IPS-20b (cell line): ENCODE results near the gene ARHGEF16.
A peak's percentile ranks its signal among the peaks of the same experiment; 100 is the strongest.

Source experiments
- H3K27ac ChIP-seq: one replicate; pipeline ENCODE4 v1.5.1; 2013; ENCODE audit warnings: low read length
- H3K27me3 ChIP-seq: 2 replicates; pipeline ENCODE4 v1.6.1; 2013; ENCODE audit warnings: mild to moderate bottlenecking, low read length, inconsistent platforms; ENCODE audit not compliant: insufficient read depth
- H3K36me3 ChIP-seq: 2 replicates; pipeline ENCODE4 v1.6.1; 2013; ENCODE audit warnings: low read depth, mild to moderate bottlenecking, inconsistent platforms, low read length, moderate library complexity; ENCODE audit not compliant: insufficient read depth
- H3K4me1 ChIP-seq: 2 replicates; pipeline ENCODE4 v1.6.1; 2013; ENCODE audit warnings: mild to moderate bottlenecking, control low read depth, inconsistent platforms, low read length, moderate library complexity; ENCODE audit not compliant: insufficient read depth
- H3K4me3 ChIP-seq: 2 replicates; pipeline ENCODE4 v1.5.1; 2013; ENCODE audit warnings: mild to moderate bottlenecking, low read length, inconsistent platforms
- H3K9ac ChIP-seq: 2 replicates; pipeline ENCODE4 v1.6.1; 2013; ENCODE audit warnings: low read depth, mild to moderate bottlenecking, inconsistent platforms, low read length, moderate library complexity
- H3K9me3 ChIP-seq: 2 replicates; pipeline ENCODE4 v1.6.1; 2013; ENCODE audit warnings: mild to moderate bottlenecking, low read depth, low read length, inconsistent platforms; ENCODE audit not compliant: insufficient read depth

The ARHGEF16 gene

DNA sequence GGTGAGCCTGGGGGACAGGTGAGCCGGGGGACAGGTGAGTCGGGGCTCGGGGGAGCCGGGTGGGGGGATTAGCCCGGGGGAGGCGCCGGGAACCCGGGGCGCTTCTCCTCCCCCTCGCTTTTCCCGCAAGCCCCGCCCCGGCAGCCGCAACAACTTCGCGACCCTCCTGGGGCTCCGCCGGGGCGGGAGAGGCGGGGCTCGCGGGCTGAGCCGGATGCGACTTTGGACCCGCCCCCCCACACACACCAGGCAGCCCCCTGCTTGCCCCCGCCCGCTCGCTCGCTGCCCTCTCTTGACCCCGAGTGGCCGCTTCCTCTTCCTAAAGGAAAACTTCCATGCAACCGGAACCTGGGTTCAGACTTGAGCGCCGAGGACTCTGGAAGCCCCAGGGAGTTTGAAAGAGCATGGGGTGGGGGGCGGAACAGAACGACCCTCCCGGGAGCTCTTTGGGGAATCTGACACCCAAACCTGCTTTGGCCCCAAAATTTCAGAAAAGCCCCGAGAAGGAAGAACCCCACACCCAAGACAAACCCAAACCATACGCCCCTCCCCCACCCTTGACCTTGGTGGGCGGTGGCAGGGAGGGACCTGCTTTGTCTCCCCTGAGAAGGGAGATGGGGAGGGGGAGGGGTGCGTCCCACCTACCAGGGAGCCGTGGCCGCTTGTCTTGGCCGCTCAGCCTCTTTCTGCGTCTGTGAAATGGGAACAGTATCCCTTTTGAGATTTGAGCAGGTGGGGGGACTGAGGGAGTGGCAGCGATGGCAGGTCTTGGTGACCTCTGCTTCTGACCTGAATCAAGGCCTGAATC lies 550 bp downstream of the ARHGEF16 start:
- Histone ChIP-seq H3K9me3 (no peaks in the 10 kb centered on the region), H3K27ac (peak overlapping the region; percentile 93), H3K4me1 (peaks cover 8% of the 10 kb centered on the region), H3K36me3 (0 out of 2 replicates have a peak, but pooled peaks cover 8% of the 10 kb centered on the region), H3K4me3 (peak overlapping the region; percentile 86), H3K27me3 (no peaks in the 10 kb centered on the region), H3K9ac (peak overlapping the region; percentile 83)

DNA sequence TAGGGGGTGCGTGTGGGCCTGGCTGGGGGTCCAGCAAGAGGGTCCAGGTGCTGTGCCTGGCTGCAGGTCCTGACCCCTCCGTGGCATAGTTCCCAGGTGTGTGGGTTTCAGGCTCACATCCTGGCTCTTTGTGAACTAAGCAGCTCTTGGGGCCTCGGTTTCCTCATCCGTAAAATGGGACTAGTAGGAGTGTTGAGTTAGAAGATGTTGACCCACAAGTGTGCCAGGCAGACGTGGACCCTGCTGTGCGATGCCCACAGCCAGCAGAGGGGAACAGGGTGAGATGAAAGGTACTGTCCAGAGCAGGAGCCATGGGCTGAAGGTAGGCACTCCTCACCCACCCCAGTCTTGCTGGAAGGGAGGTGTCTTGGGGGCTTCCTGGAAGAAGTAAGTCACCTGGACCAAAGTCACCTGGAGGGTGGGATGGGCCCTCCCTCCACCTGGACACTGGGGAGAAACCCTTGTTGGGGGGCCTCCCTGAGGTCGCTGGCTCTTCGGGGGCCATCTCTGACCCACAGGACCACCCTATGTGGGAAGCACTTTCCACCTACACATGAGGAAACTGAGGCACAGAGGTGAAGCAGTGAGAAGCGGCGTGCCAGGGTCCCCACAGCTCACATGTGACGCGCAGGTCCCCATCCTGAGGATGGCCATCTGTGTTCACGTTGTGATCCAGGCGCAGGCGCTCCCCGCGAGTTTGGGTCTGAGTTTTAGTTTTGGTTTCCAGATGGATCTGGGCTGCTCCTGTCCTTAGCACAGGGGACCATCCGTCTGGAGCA lies 1.4 kb downstream of the ARHGEF16 start:
- H3K27ac ChIP-seq, result peak overlapping the region; percentile 93
- peak overlapping the region; percentile 83 for H3K9ac ChIP-seq
- no peaks in the 10 kb centered on the region for H3K9me3 ChIP-seq
- H3K27me3 ChIP-seq, result no peaks in the 10 kb centered on the region
- peaks cover 8% of the 10 kb centered on the region for H3K4me1 ChIP-seq
- H3K4me3 ChIP-seq, result peak overlapping the region; percentile 86
- H3K36me3 ChIP-seq, result 0 out of 2 replicates have a peak, but pooled peaks cover 8% of the 10 kb centered on the region

DNA sequence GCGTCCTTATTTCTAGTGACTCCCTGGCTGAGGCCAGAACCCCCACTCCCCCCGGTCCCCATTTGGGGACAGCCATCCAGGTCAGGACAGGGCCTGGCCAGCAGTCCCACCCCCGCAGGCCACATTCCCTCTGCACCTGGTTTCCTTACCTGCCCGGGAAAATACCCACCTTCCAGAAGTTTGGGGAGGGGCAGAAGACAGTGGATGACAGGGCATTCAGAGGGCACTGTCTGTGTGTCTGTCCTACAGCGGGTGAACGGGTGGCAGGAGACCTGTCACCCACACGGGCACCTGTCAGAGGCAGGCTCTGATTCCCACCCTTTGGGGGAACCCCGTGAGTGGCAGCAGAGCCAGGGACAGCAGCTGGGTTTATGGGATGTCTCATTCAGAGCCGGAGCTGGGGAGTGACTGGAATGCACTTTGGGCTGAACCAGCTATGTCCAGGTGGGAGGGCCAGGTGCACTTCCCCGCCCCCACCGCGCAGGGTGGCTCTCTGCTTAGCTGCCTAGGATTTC lies 2.0 kb downstream of the ARHGEF16 start:
- H3K9ac ChIP-seq, result no peak overlapping the region
- no peaks in the 10 kb centered on the region for H3K27me3 ChIP-seq
- H3K27ac ChIP-seq, result no peak overlapping the region
- 0 out of 2 replicates have a peak, but pooled peaks cover 8% of the 10 kb centered on the region for H3K36me3 ChIP-seq
- peaks cover 8% of the 10 kb centered on the region for H3K4me1 ChIP-seq
- no peaks in the 10 kb centered on the region for H3K9me3 ChIP-seq
- no peak overlapping the region for H3K4me3 ChIP-seq

DNA sequence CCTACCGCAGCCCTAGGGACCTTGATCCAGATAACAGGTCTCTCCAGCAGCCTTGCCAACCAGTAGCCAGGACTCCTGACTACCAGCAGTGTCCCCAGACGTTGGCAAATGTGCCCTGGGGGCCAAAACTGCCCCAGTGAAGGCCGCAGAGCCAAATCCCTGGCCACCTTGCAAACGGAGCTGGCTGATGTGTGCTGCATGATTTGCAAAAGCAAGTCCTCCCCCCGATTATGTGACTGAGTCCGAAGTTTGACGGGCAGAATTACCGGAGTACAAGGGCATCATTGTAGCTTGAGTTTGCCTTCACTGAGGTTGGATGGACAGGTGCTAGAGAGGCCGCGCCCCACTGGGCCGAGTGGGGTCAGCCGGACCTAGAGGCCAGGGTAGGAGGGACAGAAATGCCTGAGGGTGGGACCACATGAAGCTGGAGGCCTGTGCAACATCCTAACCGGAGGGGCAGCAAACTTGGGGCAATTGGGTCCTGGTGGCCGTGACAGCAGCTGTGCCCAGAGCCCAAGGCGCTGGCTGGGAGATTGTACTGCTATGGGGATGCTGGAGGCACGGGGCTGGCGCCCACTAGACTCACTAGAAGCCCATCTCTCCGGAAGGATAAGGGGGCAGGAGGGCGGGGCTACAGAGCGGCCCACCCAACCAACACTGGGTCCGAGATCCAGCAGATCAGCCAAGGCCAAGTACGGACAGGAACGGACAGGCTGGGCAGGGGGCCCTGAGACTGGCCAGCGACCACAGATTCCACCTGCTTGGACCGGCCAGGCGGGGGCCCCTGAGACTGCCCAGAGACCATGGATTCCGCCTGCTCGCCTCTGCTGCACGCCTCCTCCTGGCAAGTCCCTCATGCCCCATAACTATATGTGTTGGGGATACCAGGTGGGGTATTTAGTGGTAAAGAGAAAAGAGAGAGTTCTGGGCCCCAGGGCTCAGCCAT lies 2.8 kb downstream of the ARHGEF16 start:
- no peak overlapping the region for H3K27ac ChIP-seq
- H3K36me3 ChIP-seq, result 0 out of 2 replicates have a peak, but pooled peaks cover 8% of the 10 kb centered on the region
- no peaks in the 10 kb centered on the region for H3K9me3 ChIP-seq
- no peak overlapping the region for H3K9ac ChIP-seq
- no peak overlapping the region for H3K4me3 ChIP-seq
- peaks cover 8% of the 10 kb centered on the region for H3K4me1 ChIP-seq
- H3K27me3 ChIP-seq, result no peaks in the 10 kb centered on the region

DNA sequence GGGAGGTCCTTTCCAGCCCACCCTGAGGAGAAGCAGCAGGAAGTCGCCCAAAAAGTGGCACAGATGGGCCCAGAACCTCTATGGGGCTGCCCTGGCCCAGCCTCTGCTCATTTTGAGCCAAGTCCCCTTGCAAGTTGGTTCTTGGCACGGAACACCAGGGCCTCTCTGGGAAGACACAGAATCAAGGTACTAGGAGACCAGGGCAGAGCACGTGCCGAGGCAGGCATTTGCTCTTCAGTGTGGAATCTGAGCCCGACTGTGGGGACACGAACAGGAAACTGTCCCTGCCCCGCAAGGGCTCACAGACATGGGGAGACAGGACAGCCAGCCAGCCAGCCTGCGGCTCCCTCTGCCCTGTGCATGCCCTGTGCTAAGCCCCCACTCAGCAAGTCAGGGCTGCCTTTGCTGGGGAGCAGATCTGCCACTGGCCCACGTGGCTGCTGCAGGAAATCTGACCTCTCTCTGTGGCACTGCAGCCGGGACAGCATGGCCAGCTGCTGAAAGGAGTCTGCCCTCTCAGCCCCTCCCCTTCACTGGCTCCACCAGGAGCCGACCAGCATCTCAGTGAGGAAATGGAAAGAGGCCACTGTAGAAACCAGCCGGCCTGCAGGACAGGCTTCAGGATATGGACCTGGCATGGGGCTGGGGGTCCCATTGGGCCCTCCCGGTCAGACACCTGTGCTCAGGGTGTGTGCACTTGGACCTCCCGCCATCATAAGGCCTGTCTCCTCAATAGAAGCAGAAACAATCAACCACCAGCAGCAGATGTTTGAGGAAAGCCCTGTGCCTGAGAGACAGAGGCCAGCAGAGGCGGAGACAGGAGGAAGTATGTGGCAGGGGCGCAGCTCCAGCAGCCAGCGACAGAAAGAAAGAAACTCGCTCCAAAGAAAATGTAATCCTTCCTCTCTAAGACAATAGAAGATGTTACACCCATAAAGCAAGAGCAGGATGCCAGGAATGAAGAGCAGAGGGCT lies 3.7 kb downstream of the ARHGEF16 start:
- Histone ChIP-seq H3K36me3 (0 out of 2 replicates have a peak, but pooled peaks cover 8% of the 10 kb centered on the region), H3K27ac (no peak overlapping the region), H3K9me3 (no peaks in the 10 kb centered on the region), H3K4me1 (peaks cover 8% of the 10 kb centered on the region), H3K4me3 (no peak overlapping the region), H3K27me3 (no peaks in the 10 kb centered on the region), H3K9ac (no peak overlapping the region)

DNA sequence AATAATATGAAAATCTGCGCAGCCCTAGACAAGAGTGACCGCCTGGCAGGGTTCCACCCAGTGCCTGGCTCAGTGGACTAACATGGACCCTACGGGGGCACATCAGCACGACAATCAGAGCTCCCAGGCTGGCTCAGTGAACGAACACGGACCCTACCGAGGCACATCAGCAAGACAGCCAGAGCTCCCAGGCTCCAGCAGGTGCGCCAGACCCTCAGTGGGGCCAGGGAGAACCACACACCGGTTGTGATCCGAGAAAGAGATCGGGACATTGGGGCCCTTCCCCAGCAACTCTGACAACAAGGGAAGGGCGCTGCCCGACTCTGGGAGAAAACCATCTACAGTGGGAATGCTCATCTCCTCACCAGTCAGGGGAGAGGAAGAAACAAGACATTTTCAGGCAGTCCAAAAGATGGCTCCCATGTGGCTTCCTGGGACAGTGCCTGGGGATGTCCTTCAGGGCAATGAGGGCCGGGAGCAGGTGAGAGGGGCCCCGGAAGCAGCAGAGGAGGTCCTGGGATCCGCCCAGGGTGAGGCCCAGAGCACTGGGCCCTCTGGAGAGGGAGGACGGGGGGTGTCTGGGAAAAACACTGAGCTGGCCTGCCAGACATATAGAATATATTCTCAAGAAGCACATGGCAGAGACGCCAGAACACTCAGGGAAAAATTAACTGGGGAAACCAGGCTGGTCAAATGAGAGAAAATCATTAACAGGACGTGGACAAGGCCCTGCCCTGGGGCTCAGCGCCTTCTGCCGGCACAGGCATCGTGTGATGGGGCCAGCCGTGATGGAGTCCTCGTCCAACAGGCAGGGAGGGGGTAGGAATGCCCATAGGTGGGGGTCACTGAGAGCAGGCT lies 4.8 kb downstream of the ARHGEF16 start:
- H3K27ac ChIP-seq, result no peak overlapping the region
- peaks cover 8% of the 10 kb centered on the region for H3K4me1 ChIP-seq
- no peaks in the 10 kb centered on the region for H3K27me3 ChIP-seq
- H3K9ac ChIP-seq, result no peak overlapping the region
- H3K9me3 ChIP-seq, result no peaks in the 10 kb centered on the region
- 0 out of 2 replicates have a peak, but pooled peaks cover 8% of the 10 kb centered on the region for H3K36me3 ChIP-seq
- no peak overlapping the region for H3K4me3 ChIP-seq

DNA sequence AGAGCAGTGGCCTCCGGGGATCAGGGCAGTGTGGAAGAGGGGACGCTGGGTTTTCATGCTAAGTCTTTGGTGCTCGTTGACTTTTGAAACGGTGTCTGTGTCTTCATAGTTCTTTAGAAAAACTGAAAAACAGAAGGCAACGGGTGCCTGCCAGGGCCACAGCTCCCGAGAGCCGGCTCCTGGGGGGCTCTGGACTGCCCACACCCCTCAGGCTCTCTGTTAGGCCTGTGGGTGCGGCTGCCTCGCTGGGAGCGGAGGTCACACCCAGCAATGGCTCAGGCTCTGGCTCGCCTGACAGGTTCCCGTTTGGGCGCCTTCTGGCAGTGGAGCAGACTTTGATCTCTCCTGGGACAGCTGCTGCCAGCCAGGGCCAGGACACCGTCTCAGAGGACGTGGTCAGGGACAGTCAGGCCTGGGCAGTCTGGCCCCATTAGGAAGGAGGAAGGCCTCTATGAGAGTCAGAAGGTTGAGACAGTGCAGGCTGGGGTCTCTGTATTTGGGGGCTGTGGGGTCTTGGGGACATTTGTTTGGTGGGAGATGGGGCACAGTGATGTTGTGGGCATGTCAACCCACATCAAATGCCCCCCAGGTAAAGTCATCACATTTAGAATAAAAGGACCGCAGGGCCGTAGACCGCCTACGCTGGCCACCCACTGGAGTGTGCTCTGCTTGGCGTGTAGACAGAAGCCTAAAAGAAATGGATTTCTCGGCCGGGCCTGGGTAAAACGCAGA lies 5.6 kb downstream of the ARHGEF16 start:
- Histone ChIP-seq H3K27ac (no peak overlapping the region), H3K4me1 (peaks cover 8% of the 10 kb centered on the region), H3K9me3 (no peaks in the 10 kb centered on the region), H3K4me3 (no peak overlapping the region), H3K27me3 (no peaks in the 10 kb centered on the region), H3K36me3 (0 out of 2 replicates have a peak, but pooled peaks cover 8% of the 10 kb centered on the region), H3K9ac (no peak overlapping the region)

DNA sequence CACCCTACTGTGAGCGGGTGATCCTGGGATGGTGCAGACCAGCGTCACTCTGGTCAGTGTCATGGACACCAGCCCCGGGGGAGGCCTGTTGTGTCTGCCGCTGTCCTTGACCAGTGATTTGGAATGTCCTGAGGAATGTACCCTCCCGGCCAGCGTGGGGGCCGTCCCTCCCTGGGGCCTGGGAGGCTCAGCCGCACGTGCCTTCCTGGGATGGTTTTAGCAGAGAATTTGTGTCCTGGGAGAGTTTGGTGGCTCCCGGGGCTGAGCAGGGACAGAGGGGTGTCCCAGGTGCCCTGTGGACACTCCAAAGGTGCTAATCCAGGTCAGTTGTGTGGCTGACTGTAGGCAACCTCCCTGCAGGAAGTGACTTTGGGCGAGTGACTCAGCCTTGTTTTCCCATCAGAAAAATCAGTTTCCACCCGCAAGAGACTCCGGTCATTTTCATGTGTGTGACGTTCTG lies 6.2 kb downstream of the ARHGEF16 start:
- no peak overlapping the region for H3K27ac ChIP-seq
- H3K27me3 ChIP-seq, result no peaks in the 10 kb centered on the region
- H3K4me3 ChIP-seq, result no peak overlapping the region
- H3K9ac ChIP-seq, result no peak overlapping the region
- no peaks in the 10 kb centered on the region for H3K9me3 ChIP-seq
- H3K4me1 ChIP-seq, result peaks cover 4% of the 10 kb centered on the region
- H3K36me3 ChIP-seq, result 0 out of 2 replicates have a peak, but pooled peaks cover 8% of the 10 kb centered on the region

DNA sequence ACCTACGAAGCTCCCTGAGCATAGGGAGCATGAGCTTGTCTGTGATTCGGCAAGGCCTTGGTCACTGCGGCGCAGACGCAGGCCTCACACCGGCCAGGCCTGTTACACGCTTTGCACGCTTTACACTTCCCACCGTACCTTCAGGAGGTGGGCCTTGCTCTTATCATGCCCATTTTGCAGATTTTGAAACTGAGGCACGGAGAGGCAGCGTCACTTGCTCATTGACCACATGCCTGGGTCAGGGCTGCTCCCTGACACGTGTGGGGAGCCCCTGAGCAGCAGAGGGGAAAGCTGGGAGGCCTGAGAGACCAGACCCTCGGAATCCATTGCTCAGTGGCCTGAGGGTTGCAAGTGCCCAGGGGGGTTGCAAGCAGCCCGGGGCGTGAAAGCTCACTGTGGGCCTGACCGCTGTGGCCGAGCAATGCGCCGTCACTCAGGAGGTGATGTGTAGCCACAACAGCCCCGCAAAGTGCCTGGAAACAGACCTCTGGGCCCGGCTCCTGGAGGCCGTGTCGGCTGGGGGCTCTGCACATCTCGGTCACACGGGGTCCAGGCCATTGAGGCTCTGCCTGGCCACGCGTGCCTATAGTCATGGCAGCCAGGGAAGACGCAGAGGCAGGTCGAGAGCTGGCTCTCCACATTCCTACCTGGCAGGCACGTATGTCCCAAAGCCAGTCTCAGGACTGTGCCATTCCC lies 6.9 kb downstream of the ARHGEF16 start:
- Histone ChIP-seq H3K27ac (no peak overlapping the region), H3K4me3 (no peak overlapping the region), H3K9me3 (no peaks in the 10 kb centered on the region), H3K27me3 (no peaks in the 10 kb centered on the region), H3K36me3 (0 out of 2 replicates have a peak, but pooled peaks cover 8% of the 10 kb centered on the region), H3K9ac (no peak overlapping the region), H3K4me1 (no peaks in the 10 kb centered on the region)
